ENCODE measurements around the gene PPDPF. TPM values are rescaled to one million over a fixed set of nuclear protein-coding genes. Genes with fewer than 3 reads are reported as not detected.
A peak's percentile ranks its signal among the peaks of the same experiment; 100 is the strongest.
"Not testable (repeated sequence)": the region's sequence is repeated elsewhere in the genome, so short reads cannot be mapped to it uniquely, and the experiment has no call there.

PPDPF gene
- polyA plus RNA-seq, 1 donor from 2014 or later = 198 TPM

GRCh38 chr20:63568170-63568981 lies 47.8 kb downstream of the PPDPF start:
- no peaks in the 10 kb centered on the region for H3K9me3 Mint-ChIP-seq
- no peaks in the 10 kb centered on the region for H3K27me3 Mint-ChIP-seq
- peak overlapping the region; percentile 82 to 94 (median 93) for H3K4me3 Mint-ChIP-seq
- H3K36me3 Mint-ChIP-seq = no peaks in the 10 kb centered on the region
- H3K4me1 Mint-ChIP-seq = peaks cover 0 to 22% (median 11%) of the 10 kb centered on the region in 3 donors
- H3K27ac Mint-ChIP-seq = peak overlapping the region in 2 of 3 donors; percentile 87 to 90

GRCh38 chr20:63568986-63569949 lies 48.7 kb downstream of the PPDPF start:
- peaks cover 0 to 22% (median 11%) of the 10 kb centered on the region in 3 donors for H3K4me1 Mint-ChIP-seq
- no peaks in the 10 kb centered on the region for H3K36me3 Mint-ChIP-seq
- H3K9me3 Mint-ChIP-seq = no peaks in the 10 kb centered on the region
- peak overlapping the region; percentile 77 to 92 (median 82) for H3K4me3 Mint-ChIP-seq
- H3K27me3 Mint-ChIP-seq = no peaks in the 10 kb centered on the region
- peak overlapping the region in 2 of 3 donors; percentile 63 to 90 for H3K27ac Mint-ChIP-seq

GRCh38 chr20:63570281-63571086 lies 49.9 kb downstream of the PPDPF start:
- Mint-ChIP-seq H3K4me3 (peak overlapping the region in 3 of 4 donors; percentile 12 to 92 (median 55)), H3K27me3 (no peaks in the 10 kb centered on the region), H3K27ac (no peak overlapping the region), H3K9me3 (no peaks in the 10 kb centered on the region), H3K36me3 (no peaks in the 10 kb centered on the region), H3K4me1 (peaks cover 0 to 22% (median 11%) of the 10 kb centered on the region in 3 donors)

DNA sequence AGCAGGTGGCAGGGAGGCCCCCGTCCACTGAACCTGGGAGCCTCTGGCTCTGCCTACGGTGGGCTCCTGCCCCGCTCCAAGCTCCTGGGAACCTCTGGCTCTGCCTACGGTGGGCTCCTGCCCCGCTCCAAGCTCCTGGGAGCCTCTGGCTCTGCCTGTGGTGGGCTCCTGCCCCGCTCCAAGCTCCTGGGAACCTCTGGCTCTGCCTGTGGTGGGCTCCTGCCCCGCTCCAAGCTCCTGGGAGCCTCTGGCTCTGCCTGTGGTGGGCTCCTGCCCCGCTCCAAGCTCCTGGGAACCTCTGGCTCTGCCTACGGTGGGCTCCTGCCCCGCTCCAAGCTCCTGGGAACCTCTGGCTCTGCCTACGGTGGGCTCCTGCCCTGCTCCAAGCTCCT lies 50.5 kb downstream of the PPDPF start:
- H3K4me1 Mint-ChIP-seq = peaks cover 0 to 22% (median 11%) of the 10 kb centered on the region in 3 donors
- not testable (repeated sequence) for H3K4me3 Mint-ChIP-seq, H3K27ac Mint-ChIP-seq, H3K9me3 Mint-ChIP-seq, H3K36me3 Mint-ChIP-seq, H3K27me3 Mint-ChIP-seq

Other genes with a start within 250 kb of the PPDPF start
- 12.2 TPM for gene ARFGAP1, start 248.0 kb upstream of the PPDPF start, polyA plus RNA-seq
- gene COL20A1, start 227.6 kb upstream of the PPDPF start, polyA plus RNA-seq = not detected
- not detected for gene CHRNA4, start 159.4 kb upstream of the PPDPF start, polyA plus RNA-seq
- gene KCNQ2, start 48.1 kb upstream of the PPDPF start, polyA plus RNA-seq = 0.29 TPM
- not detected for gene EEF1A2, start 21.7 kb upstream of the PPDPF start, polyA plus RNA-seq
- gene PTK6, start 16.6 kb downstream of the PPDPF start, polyA plus RNA-seq = 1.3 TPM
- 0.43 TPM for gene SRMS, start 27.0 kb downstream of the PPDPF start, polyA plus RNA-seq
- gene FNDC11, start 33.4 kb downstream of the PPDPF start, polyA plus RNA-seq = 2.5 TPM
- gene HELZ2, start 53.5 kb downstream of the PPDPF start, polyA plus RNA-seq = 7.9 TPM
- gene GMEB2, start 106.3 kb downstream of the PPDPF start, polyA plus RNA-seq = 10.6 TPM
- 2.7 TPM for gene STMN3, start 132.7 kb downstream of the PPDPF start, polyA plus RNA-seq
- gene RTEL1, start 137.5 kb downstream of the PPDPF start, polyA plus RNA-seq = 2.6 TPM
- gene TNFRSF6B, start 175.9 kb downstream of the PPDPF start, polyA plus RNA-seq = not detected
- gene ARFRP1, start 187.2 kb downstream of the PPDPF start, polyA plus RNA-seq = 64.3 TPM
- gene ZGPAT, start 187.3 kb downstream of the PPDPF start, polyA plus RNA-seq = 59.4 TPM
- gene LIME1, start 215.9 kb downstream of the PPDPF start, polyA plus RNA-seq = 81.2 TPM
- gene SLC2A4RG, start 219.0 kb downstream of the PPDPF start, polyA plus RNA-seq = 2.0 TPM

All from IgD-negative memory B cell (primary cell).